HG03066 (cell line): ENCODE results near the gene NADK.

Experiments
- ATAC-seq: cut with Tn5 transposase; IDR thresholded peaks from one replicate; pipeline ENCODE4 v1.9.1; 2021; ENCODE audit warnings: low read depth; ENCODE audit not compliant: unreplicated experiment

Gene NADK

GRCh38 chr1:1764876-1765470 is 13.3 kb downstream of the NADK start:
- no peak for ATAC-seq

GRCh38 chr1:1763657-1764621 is 14.3 kb downstream of the NADK start:
- ATAC-seq = no peak

GRCh38 chr1:1761504-1762376 is 16.5 kb downstream of the NADK start:
- ATAC-seq = no peak

GRCh38 chr1:1760715-1761114 is 17.6 kb downstream of the NADK start:
- ATAC-seq = no peak

- no peak for ATAC-seq
Observed at GRCh38 chr1:1760345-1760650, 18.0 kb downstream of the NADK start.

GRCh38 chr1:1759456-1760344 is 18.6 kb downstream of the NADK start:
- no peak for ATAC-seq

- ATAC-seq = no peak
Observed at GRCh38 chr1:1758692-1759455, 19.4 kb downstream of the NADK start.

- no peak for ATAC-seq
Observed at GRCh38 chr1:1758059-1758621, 20.1 kb downstream of the NADK start.

- no peak for ATAC-seq
Observed at GRCh38 chr1:1757422-1758058, 20.7 kb downstream of the NADK start.

GRCh38 chr1:1756661-1757421 is 21.4 kb downstream of the NADK start:
- no peak for ATAC-seq

GRCh38 chr1:1755852-1756251 is 22.4 kb downstream of the NADK start:
- no peak for ATAC-seq

GRCh38 chr1:1755426-1755825 is 22.8 kb downstream of the NADK start:
- no peak for ATAC-seq

- ATAC-seq = no peak
Observed at GRCh38 chr1:1754051-1754815, 24.0 kb downstream of the NADK start.

- ATAC-seq = no peak
Observed at GRCh38 chr1:1753607-1754005, 24.7 kb downstream of the NADK start.

- no peak for ATAC-seq
Observed at GRCh38 chr1:1752636-1753606, 25.3 kb downstream of the NADK start.

GRCh38 chr1:1752190-1752589 is 26.1 kb downstream of the NADK start:
- no peak for ATAC-seq
